ENCODE data around the gene PPDPF.
A peak's percentile ranks its signal among the peaks of the same experiment; 100 is the strongest.
"Not testable (repeated sequence)": the region's sequence is repeated elsewhere in the genome, so short reads cannot be mapped to it uniquely, and the experiment has no call there.

PPDPF gene

GRCh38 chr20:63500902-63501817, 19.4 kb upstream of the PPDPF start:
- no peak for DNase-seq (ENCODE audit: low spot score)

DNA sequence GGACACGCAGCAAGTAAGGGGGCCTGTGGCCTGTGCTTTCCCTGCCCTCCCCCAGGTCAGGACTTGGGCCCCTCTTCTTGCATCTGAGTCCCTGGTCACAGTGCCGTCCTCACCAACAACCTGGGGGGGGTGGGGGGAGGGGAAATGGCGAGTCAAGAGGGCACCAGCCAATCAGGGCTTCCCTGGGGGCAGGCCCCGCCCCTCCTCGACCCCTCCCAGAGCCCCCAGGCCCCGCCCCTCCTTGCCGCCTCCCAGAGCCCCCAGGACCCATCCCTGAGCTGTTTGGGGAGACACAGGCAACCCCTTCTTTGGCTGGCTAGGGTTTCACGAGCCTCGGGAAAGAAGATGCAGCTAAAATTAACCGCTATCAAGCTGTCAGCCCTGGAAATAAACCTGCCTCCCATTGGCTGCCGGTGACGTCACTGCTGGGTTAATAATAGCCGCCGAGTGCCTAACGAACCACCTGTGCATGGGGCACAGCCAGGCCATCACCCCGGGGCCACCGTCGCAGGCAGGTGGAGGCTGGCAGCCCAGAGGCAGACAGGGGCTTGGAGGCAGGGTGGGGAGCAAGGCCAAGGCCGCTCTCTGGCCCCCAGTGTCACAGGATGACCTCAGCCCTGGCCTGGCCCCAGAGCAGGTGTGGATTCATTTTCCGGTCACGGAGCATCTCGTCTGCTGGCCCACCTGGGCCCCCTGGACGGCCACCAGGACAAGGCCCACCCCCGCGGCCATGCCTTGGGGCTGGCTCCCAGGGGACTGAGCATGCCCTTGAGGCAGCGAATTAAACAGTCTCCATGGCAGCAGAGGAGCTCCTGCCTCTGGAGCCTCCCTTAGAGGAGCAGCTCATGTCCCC, 18.5 kb upstream of the PPDPF start:
- DNase-seq (ENCODE audit: low spot score) = peak; percentile 72

DNA sequence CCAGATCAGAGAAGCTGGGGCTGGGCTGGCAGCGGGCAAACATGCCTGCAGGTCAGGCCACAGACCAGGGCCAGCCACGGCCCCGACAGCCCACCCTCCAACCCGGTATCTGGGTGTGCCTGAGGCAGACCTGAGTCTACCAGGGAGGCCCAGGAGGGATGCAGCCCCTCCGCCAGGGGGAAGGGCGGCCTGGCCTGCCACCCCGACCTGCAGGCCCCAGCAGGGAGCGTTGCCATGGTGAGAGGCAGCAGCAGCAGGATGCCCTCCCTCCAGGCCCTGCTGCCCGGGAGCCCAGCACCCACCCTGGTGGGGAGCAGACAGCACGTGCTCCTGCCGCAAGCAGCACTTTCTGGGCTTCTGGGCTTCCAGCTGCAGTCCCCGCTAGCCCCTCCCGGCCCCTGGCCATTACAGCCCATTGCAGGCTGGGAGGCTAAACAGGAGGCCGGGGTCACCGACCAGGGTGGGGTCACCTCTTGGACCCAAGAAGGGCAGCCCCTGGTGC, 17.8 kb upstream of the PPDPF start:
- DNase-seq (ENCODE audit: low spot score) = no peak

- no peak for DNase-seq (ENCODE audit: low spot score)
Measured at GRCh38 chr20:63503524-63503923, 17.0 kb upstream of the PPDPF start.

DNA sequence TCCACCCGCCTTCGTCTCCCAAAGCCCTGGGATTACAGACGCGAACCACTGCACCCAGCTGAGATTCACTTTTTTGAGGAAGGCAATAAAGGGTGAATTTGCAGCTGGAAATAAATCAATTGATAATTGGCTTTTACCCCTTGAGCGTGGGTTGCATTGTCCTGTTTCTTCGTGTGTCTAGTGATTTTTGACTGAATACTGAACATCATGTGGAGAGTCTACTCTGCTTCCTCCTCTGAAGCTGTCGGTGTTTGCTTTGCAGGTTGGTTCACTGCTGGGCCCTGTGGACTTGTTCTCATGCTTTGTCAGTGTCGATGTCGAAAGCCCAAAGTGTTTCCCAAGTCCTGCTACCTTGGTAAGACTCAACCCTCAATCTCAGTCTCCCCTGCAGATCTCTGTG, 15.9 kb upstream of the PPDPF start:
- DNase-seq (ENCODE audit: low spot score) = no peak

GRCh38 chr20:63505281-63505680, 15.3 kb upstream of the PPDPF start:
- DNase-seq (ENCODE audit: low spot score) = no peak

DNA sequence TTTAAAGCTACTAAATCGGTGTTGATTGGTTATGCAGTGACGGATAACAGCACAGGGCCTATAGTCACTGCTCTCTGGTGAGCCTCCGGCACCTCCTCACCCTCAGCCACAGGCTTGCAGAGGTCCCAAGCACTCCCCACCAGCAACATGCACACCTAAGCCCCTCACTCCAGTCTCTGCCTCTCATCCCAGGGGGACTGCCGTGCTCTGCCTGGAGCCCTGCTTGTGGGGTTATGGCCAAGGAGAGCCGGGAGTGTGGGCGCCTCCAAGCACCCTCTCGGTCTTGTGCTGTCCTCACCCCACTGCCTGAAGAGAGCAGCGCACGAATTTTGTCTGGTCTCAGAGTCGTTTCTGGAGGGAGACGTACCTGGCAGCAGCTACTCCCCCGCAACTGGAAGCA, 14.8 kb upstream of the PPDPF start:
- DNase-seq (ENCODE audit: low spot score) = no peak

DNA sequence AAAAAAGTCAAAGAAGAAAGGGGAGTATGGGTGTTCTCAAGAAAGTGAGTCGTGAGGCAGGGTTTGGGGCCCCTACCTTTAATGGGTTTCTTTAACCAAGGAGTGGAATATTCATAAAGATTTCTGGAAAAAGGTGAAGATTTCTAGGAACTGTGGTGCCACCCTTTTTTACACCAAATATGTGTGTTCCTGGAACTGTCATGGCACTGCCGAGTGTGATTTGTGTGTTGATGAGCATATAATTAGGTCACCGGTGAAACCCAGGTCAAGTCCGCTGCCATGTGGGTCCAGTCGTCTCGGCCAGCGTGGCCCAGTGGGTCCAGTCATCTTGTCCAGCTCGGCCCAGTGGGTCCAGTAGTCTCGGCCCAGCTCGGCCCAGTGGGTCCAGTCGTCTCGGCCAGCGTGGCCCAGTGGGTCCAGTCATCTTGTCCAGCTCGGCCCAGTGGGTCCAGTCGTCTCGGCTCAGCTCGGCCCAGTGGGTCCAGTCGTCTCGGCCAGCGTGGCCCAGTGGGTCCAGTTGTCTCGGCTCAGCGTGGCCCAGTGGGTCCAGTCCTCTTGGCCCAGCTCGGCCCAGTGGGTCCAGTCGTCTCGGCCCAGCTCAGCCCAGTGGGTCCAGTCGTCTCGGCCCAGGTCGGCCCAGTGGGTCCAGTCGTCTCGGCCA, 13.4 kb upstream of the PPDPF start:
- DNase-seq (ENCODE audit: low spot score) = no peak

DNA sequence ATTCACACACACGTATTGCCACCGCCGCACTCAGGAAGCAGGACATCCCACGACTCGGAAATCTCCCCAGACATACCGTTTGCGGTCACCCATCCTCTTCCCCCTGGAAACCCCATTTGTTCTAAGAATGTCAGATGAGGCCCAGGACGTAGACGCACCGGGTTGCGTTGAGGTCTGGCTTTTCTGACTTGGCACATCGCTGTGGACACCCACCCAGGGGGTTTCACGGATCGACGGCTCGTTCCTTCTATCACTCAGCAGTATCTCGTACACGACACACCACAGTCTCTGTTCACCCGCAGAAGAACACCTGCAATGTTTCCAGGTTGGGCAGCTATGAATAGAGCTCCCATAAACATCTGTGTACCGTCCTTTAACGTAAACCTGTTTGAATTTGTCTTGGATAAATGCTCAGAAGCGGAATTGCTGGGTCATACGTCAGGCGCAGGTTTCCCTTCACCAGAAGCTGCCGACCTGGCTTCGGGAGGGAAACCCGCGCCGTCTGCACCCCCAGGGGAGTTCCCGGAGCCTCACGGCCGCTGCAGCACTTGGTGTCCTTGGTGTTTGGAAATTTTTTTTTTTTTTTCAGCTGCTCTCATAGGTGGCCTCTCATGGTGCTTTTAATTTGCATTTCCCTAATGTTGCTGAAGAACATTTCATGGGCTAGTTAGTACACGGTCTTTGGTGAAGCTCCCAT, 12.3 kb upstream of the PPDPF start:
- DNase-seq (ENCODE audit: low spot score) = no peak

- DNase-seq (ENCODE audit: low spot score) = no peak
Measured at GRCh38 chr20:63509088-63509564, 11.4 kb upstream of the PPDPF start.

DNA sequence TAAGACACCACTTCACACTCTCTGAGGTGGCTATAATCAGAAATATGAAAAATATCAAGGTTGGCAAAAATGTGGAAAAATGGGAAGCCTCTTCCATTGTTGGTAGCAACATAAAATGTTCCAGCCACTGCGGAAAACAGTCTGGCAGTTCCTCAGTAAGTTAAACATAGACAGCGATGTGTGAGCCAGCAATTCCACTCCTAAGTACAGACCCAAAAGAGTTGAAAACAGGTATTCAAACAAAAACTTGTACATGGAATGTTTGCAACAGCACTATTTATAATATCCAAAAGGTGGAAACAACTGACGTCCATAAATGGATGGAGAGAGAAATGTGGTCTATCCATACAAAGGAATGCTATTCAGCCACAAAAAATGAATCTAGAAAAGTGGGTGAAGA, 7.4 kb upstream of the PPDPF start:
- no peak for DNase-seq (ENCODE audit: low spot score)

GRCh38 chr20:63514520-63514919, 6.0 kb upstream of the PPDPF start:
- DNase-seq (ENCODE audit: low spot score) = not testable (repeated sequence)

DNA sequence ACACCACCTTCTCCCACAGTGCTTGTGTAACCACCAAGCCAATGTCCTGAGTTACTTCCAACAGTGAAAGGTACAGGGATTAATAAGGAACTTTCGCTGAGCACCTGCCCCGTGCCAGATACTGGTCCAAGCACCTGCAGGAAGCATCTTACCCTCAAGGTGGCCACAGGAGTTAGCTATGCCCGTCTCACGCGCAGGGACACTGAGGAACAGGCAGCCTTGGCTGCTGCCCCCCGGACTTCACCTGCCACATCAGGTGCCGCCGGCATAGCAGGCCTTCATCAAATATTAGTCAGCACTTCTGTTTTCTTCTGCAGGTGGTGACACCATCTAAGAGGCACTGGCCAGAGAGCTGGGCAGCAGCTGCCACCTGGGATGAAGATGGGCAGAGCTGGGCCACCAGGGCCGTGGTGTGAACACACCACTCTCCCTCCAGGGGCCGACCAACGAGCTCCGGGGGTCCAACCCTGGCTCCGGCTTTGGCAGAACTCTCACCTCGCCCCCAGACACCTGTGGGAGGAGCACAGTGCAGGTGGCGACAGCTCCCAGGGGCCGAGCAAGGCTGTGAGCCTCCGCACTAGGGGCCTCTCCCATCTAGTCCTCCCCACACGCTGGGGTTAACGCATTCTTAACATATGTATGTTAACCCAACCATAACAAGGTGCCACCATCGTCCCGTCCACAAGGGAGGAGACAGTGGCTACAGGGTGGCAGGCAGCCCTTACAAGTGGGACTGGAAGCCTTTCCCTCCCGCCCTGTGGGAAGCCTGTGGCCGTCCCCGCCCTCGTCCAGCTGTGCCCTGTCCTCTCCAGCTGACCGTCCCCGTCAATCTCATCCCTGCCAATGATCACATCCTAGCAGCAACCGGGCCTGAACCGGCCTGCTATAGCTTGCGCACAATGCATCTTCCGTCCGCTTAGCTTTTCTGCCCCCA, 2.9 kb upstream of the PPDPF start:
- DNase-seq (ENCODE audit: low spot score) = no peak

GRCh38 chr20:63518351-63518861, 2.2 kb upstream of the PPDPF start:
- no peak for DNase-seq (ENCODE audit: low spot score)

GRCh38 chr20:63518946-63519667, 1.5 kb upstream of the PPDPF start:
- DNase-seq (ENCODE audit: low spot score) = no peak

- DNase-seq (ENCODE audit: low spot score) = peak; percentile 29
Measured at GRCh38 chr20:63519668-63520503, 679 bp upstream of the PPDPF start.

GRCh38 chr20:63520934-63521601, 503 bp downstream of the PPDPF start:
- peak; percentile 75 for DNase-seq (ENCODE audit: low spot score)

DNA sequence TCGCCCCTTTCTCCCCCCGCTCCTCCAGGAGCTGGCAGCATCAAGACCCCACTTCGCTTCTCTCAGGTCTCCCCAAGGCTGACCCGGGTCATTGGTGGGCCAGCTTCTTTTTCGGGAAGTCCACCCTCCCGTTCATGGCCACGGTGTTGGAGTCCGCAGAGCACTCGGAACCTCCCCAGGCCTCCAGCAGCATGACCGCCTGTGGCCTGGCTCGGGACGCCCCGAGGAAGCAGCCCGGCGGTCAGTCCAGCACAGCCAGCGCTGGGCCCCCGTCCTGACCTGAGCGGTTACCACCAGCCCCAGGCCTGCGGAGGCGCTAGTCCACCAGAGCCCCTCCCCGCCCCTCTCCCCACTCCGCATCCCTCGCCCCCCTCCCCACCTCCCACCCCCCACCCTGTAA, 1.0 kb downstream of the PPDPF start:
- DNase-seq (ENCODE audit: low spot score) = no peak
